ENCODE measurements around the gene HSD17B8.
A peak's percentile ranks its signal among the peaks of the same experiment; 100 is the strongest.

Gene HSD17B8

GRCh38 chr6:33213989-33214335 lies 9.5 kb downstream of the HSD17B8 start:
- Histone ChIP-seq H3K9me3 (ENCODE audit: control insufficient read depth, insufficient read depth, low read length) (no peaks in the 10 kb centered on the region), H3K4me2 (ENCODE audit: low read length) (peak overlapping the region; percentile 55), H3K4me1 (ENCODE audit: control insufficient read depth, low read length) (peaks cover 18% of the 10 kb centered on the region), H4K20me1 (ENCODE audit: control insufficient read depth, insufficient read depth, low read depth, low read length) (no peaks in the 10 kb centered on the region; the same call in 1 of the 2 replicates), H3K4me3 (ENCODE audit: low read length) (peak overlapping the region; percentile 35; the same call in 1 of the 2 replicates), H3K27ac (ENCODE audit: low read depth, low read length) (no peak overlapping the region), H3F3A (ENCODE audit: control insufficient read depth, insufficient read depth) (peaks cover 9% of the 10 kb centered on the region), H3K79me2 (ENCODE audit: control insufficient read depth, low read length) (peaks cover 4% of the 10 kb centered on the region; the same call in 1 of the 2 replicates), H3K9me2 (replicated peaks; ENCODE audit: control insufficient read depth, low read length) (no peaks in the 10 kb centered on the region), H3K27me3 (ENCODE audit: control insufficient read depth, low read length) (peaks cover 29% of the 10 kb centered on the region), H3K36me3 (ENCODE audit: control insufficient read depth, low read length) (peaks cover 11% of the 10 kb centered on the region)
- TF ChIP-seq CTCF (IDR thresholded peaks at IDR 0.05; ENCODE audit: low read depth, low read length, poor library complexity, severe bottlenecking), result no peak
- TF ChIP-seq EZH2phosphoT487 (IDR thresholded peaks at IDR 0.05; ENCODE audit: borderline replicate concordance, low read length), result no peak

- H3F3A ChIP-seq (ENCODE audit: control insufficient read depth, insufficient read depth), result peaks cover 3% of the 10 kb centered on the region; the same call in 1 of the 2 replicates
- peaks cover 13% of the 10 kb centered on the region for H3K4me1 ChIP-seq (ENCODE audit: control insufficient read depth, low read length)
- H4K20me1 ChIP-seq (ENCODE audit: control insufficient read depth, insufficient read depth, low read depth, low read length), result no peaks in the 10 kb centered on the region; the same call in 1 of the 2 replicates
- no peak overlapping the region for H3K27ac ChIP-seq (ENCODE audit: low read depth, low read length)
- no peak overlapping the region for H3K4me3 ChIP-seq (ENCODE audit: low read length)
- no peaks in the 10 kb centered on the region for H3K9me3 ChIP-seq (ENCODE audit: control insufficient read depth, insufficient read depth, low read length)
- H3K4me2 ChIP-seq (ENCODE audit: low read length), result no peak overlapping the region
- peaks cover 3% of the 10 kb centered on the region for H3K36me3 ChIP-seq (ENCODE audit: control insufficient read depth, low read length)
- TF ChIP-seq EZH2phosphoT487 (IDR thresholded peaks at IDR 0.05; ENCODE audit: borderline replicate concordance, low read length) (no peak), CTCF (IDR thresholded peaks at IDR 0.05; ENCODE audit: low read depth, low read length, poor library complexity, severe bottlenecking) (no peak)
- no peaks in the 10 kb centered on the region for H3K79me2 ChIP-seq (ENCODE audit: control insufficient read depth, low read length)
- H3K27me3 ChIP-seq (ENCODE audit: control insufficient read depth, low read length), result peaks cover 29% of the 10 kb centered on the region
- H3K9me2 ChIP-seq (replicated peaks; ENCODE audit: control insufficient read depth, low read length), result no peaks in the 10 kb centered on the region
Measured at GRCh38 chr6:33215271-33216116, 11.0 kb downstream of the HSD17B8 start.

GRCh38 chr6:33216117-33216649 lies 11.7 kb downstream of the HSD17B8 start:
- no peak overlapping the region for H3K27ac ChIP-seq (ENCODE audit: low read depth, low read length)
- no peak overlapping the region for H3K4me3 ChIP-seq (ENCODE audit: low read length)
- H3K4me2 ChIP-seq (ENCODE audit: low read length), result no peak overlapping the region
- no peaks in the 10 kb centered on the region; the same call in 1 of the 2 replicates for H4K20me1 ChIP-seq (ENCODE audit: control insufficient read depth, insufficient read depth, low read depth, low read length)
- no peaks in the 10 kb centered on the region for H3K9me3 ChIP-seq (ENCODE audit: control insufficient read depth, insufficient read depth, low read length)
- peaks cover 3% of the 10 kb centered on the region; the same call in 1 of the 2 replicates for H3F3A ChIP-seq (ENCODE audit: control insufficient read depth, insufficient read depth)
- H3K27me3 ChIP-seq (ENCODE audit: control insufficient read depth, low read length), result peaks cover 29% of the 10 kb centered on the region
- TF ChIP-seq EZH2phosphoT487 (IDR thresholded peaks at IDR 0.05; ENCODE audit: borderline replicate concordance, low read length) (no peak), CTCF (IDR thresholded peaks at IDR 0.05; ENCODE audit: low read depth, low read length, poor library complexity, severe bottlenecking) (no peak)
- no peaks in the 10 kb centered on the region for H3K9me2 ChIP-seq (replicated peaks; ENCODE audit: control insufficient read depth, low read length)
- H3K4me1 ChIP-seq (ENCODE audit: control insufficient read depth, low read length), result peaks cover 13% of the 10 kb centered on the region
- 0 out of 2 replicates have a peak, but pooled peaks cover 3% of the 10 kb centered on the region for H3K36me3 ChIP-seq (ENCODE audit: control insufficient read depth, low read length)
- no peaks in the 10 kb centered on the region for H3K79me2 ChIP-seq (ENCODE audit: control insufficient read depth, low read length)

Data from DOHH2 (cell line).